Fibroblast of pulmonary artery (primary cell): ENCODE results near the gene SCNN1A.

ENCODE experiments used
- DNase-seq: peaks from one replicate; pipeline ENCODE4 v3.0.0-alpha.2; 2010; ENCODE audit warnings: low read depth
- H3K4me3 ChIP-seq: replicated peaks from 2 replicates; pipeline ENCODE4 v1.5.1; 2011; ENCODE audit warnings: low read depth, mild to moderate bottlenecking, control low read depth, low read length, moderate library complexity
- TF ChIP-seq, protein P1 (sequence below): IDR thresholded peaks from 2 replicates; pipeline ENCODE4 v1.5.1; 2011; ENCODE audit warnings: mild to moderate bottlenecking, control low read depth, low read length, inconsistent platforms; ENCODE audit errors: missing control alignments

The SCNN1A gene

DNA sequence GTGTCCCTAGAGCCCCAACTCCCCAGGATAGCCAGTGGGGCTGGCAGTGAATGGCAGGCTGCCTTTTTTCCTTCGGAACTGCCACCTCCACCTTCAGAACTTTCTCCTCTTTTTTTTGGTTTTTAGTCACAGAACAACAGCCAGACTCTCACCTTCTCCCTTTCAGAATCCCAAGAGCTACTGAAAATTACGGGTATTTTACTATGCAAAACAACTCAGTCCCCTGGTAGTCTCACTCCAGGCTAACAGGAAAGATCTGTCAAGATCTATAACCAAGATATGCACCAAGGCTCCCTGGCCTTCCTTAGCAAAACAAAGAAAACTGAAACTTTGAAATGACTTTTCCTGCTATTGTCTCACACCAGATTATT is 52.4 kb downstream of the SCNN1A start:
- TF ChIP-seq, protein P1, sequence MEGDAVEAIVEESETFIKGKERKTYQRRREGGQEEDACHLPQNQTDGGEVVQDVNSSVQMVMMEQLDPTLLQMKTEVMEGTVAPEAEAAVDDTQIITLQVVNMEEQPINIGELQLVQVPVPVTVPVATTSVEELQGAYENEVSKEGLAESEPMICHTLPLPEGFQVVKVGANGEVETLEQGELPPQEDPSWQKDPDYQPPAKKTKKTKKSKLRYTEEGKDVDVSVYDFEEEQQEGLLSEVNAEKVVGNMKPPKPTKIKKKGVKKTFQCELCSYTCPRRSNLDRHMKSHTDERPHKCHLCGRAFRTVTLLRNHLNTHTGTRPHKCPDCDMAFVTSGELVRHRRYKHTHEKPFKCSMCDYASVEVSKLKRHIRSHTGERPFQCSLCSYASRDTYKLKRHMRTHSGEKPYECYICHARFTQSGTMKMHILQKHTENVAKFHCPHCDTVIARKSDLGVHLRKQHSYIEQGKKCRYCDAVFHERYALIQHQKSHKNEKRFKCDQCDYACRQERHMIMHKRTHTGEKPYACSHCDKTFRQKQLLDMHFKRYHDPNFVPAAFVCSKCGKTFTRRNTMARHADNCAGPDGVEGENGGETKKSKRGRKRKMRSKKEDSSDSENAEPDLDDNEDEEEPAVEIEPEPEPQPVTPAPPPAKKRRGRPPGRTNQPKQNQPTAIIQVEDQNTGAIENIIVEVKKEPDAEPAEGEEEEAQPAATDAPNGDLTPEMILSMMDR, result no peak
- no peak for DNase-seq
- no peak overlapping the region for H3K4me3 ChIP-seq

DNA sequence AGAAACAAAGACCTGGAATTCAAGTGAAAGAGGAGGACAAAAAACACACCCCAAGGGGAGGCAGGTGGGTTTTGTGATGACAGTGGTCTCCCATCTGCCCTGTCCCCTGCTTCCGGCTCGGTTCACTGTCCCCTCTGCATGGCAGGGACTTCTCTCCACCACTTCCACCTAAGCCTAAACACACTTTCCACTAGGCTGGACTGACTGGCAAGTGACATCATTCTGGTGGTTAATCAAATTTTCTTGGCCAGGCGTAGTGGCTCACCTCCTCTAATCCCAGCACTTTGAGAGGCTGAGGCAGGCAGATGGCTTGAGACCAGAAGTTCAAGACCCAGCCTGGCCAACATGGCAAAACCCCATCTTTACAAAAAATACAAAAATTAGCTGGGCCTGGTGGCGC is 53.0 kb downstream of the SCNN1A start:
- no peak overlapping the region for H3K4me3 ChIP-seq
- TF ChIP-seq, protein P1, result no peak
- DNase-seq, result no peak

GRCh38 chr12:6321905-6322304 is 53.5 kb downstream of the SCNN1A start:
- no peak overlapping the region for H3K4me3 ChIP-seq
- DNase-seq, result no peak

GRCh38 chr12:6319446-6319845 is 55.9 kb downstream of the SCNN1A start:
- H3K4me3 ChIP-seq, result no peak overlapping the region
- TF ChIP-seq, protein P1, result no peak
- DNase-seq, result no peak

More at GRCh38 chr12:6321905-6322304, 53.5 kb downstream of the SCNN1A start:
- TF ChIP-seq, protein P1, result no peak

- TF ChIP-seq, protein P1, result no peak
- DNase-seq, result no peak
- H3K4me3 ChIP-seq, result no peak overlapping the region
These were observed 56.9 kb downstream of the SCNN1A start for GRCh38 chr12:6318440-6318879.

DNA sequence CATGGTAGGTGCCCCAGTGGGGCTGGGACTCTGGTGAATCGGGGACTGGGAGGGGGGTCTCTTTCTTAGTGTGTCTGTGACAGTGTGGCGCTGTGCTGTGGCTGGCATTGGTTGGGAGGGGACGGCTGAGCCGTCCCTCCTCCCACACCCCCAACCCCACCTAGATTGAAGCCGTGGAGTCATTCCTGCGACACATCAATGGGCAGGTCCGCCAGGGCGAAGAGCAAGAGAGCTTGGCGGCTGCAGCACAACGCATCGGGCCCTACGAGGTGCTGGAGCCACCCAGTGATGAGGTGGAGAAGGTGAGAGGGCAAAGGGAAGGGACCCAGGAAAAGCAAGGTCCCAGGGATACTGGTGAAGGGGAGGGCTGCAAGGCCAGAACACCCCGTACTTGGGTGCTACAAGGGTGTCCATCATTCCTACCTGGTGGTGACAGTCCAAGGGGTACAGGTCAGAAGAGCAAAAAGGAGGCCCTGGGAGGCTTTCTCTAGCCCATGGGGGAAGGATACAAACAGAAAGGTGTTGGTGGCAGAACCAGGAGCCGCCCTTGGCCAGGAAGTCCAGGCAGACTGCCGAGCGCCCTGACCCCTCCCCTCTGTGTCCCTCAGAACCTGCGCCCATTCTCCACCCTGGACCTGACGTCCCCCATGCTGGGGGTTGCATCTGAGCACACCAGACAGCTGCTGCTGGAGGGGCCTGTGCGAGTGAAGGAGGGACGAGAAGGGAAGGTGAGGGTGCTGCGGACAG is 57.5 kb downstream of the SCNN1A start:
- no peak for DNase-seq
- TF ChIP-seq, protein P1, result no peak
- no peak overlapping the region for H3K4me3 ChIP-seq
